ENCODE results near the gene LDB2.

The LDB2 gene

GRCh38 chr4:16694884-16695276 is 203.6 kb downstream of the LDB2 start:
- no peak for DNase-seq (ENCODE audit: low spot score)
- no peak for TF ChIP-seq CTCF (IDR thresholded peaks at IDR 0.05; ENCODE audit: borderline replicate concordance, control extremely low read depth, extremely low read depth, insufficient read depth, missing control alignments)
- in situ Hi-C loops (cut with MboI; ENCODE audit: low sequenced_read_pairs, unreplicated experiment): no loop called here

GRCh38 chr4:16694173-16694883 is 204.1 kb downstream of the LDB2 start:
- TF ChIP-seq CTCF (IDR thresholded peaks at IDR 0.05; ENCODE audit: borderline replicate concordance, control extremely low read depth, extremely low read depth, insufficient read depth, missing control alignments): no peak

GRCh38 chr4:16693641-16694040 is 204.8 kb downstream of the LDB2 start:
- in situ Hi-C loops (cut with MboI; ENCODE audit: low sequenced_read_pairs, unreplicated experiment): no loop called here
- DNase-seq (ENCODE audit: low spot score): no peak
- no peak for TF ChIP-seq CTCF (IDR thresholded peaks at IDR 0.05; ENCODE audit: borderline replicate concordance, control extremely low read depth, extremely low read depth, insufficient read depth, missing control alignments)

More at GRCh38 chr4:16694173-16694883, 204.1 kb downstream of the LDB2 start:
- DNase-seq (ENCODE audit: low spot score): no peak
- in situ Hi-C loops (cut with MboI; ENCODE audit: low sequenced_read_pairs, unreplicated experiment): no loop called here

GRCh38 chr4:16692961-16693506 is 205.4 kb downstream of the LDB2 start:
- DNase-seq (ENCODE audit: low spot score): no peak
- in situ Hi-C loops (cut with MboI; ENCODE audit: low sequenced_read_pairs, unreplicated experiment): no loop called here
- TF ChIP-seq CTCF (IDR thresholded peaks at IDR 0.05; ENCODE audit: borderline replicate concordance, control extremely low read depth, extremely low read depth, insufficient read depth, missing control alignments): no peak

- no peak for DNase-seq (ENCODE audit: low spot score)
- in situ Hi-C loops (cut with MboI; ENCODE audit: low sequenced_read_pairs, unreplicated experiment): no loop called here
- no peak for TF ChIP-seq CTCF (IDR thresholded peaks at IDR 0.05; ENCODE audit: borderline replicate concordance, control extremely low read depth, extremely low read depth, insufficient read depth, missing control alignments)
Measured at GRCh38 chr4:16692524-16692923, 205.9 kb downstream of the LDB2 start.

GRCh38 chr4:16692046-16692445 is 206.4 kb downstream of the LDB2 start:
- TF ChIP-seq CTCF (IDR thresholded peaks at IDR 0.05; ENCODE audit: borderline replicate concordance, control extremely low read depth, extremely low read depth, insufficient read depth, missing control alignments): no peak
- no peak for DNase-seq (ENCODE audit: low spot score)
- in situ Hi-C loops (cut with MboI; ENCODE audit: low sequenced_read_pairs, unreplicated experiment): no loop called here

All from GM13976 (cell line).